Sigmoid colon (tissue), 7 donors: ENCODE measurements around the gene MSANTD1. TPM values are rescaled to one million over a fixed set of nuclear protein-coding genes. Genes with fewer than 3 reads are reported as not detected.

ENCODE experiments used
- DNase-seq: peaks from one replicate; pipeline ENCODE4 v3.0.0-alpha.2; 2019
- H3K27ac ChIP-seq, 4 donors: fragments of 200-600 bp; sonication (generic); one replicate each; pipeline ENCODE4 v1.5.1; 2016 to 2019; ENCODE audit warnings: mild to moderate bottlenecking in 1 of 4
- H3K27me3 ChIP-seq, 3 donors: fragments of 200-600 bp; sonication (generic); one replicate each; pipeline ENCODE4 v1.5.1; 2019; ENCODE audit warnings: mild to moderate bottlenecking in 1 of 3
- H3K36me3 ChIP-seq, 4 donors: fragments of 200-600 bp; sonication (generic); one replicate each; pipeline ENCODE4 v1.5.1; 2016 to 2019
- H3K4me1 ChIP-seq, 4 donors: fragments of 200-600 bp; sonication (generic); one replicate each; pipeline ENCODE4 v1.5.1; 2017 to 2019
- H3K4me3 ChIP-seq, 4 donors: fragments of 200-600 bp; sonication (generic); one replicate each; pipeline ENCODE4 v1.5.1; 2017 to 2019; ENCODE audit warnings: mild to moderate bottlenecking in 2 of 4, moderate library complexity in 1 of 4
- H3K9me3 ChIP-seq, 4 donors: fragments of 200-600 bp in 3 of 4; sonication (generic) in 3 of 4; one replicate each; pipeline versions ENCODE4 v1.5.1 to v1.6.1; 2013 to 2019
- CTCF ChIP-seq, 4 experiments: fragments of 450-650 bp in 3 of 4; fragments of 200-600 bp in 1 of 4; IDR thresholded peaks; one replicate each; pipeline ENCODE4 v1.5.1; 2016 to 2019; ENCODE audit warnings: antibody characterized with exemption in 4 of 4, mild to moderate bottlenecking in 3 of 4, moderate library complexity in 2 of 4
- EP300 ChIP-seq, 4 donors: sonication (generic); formaldehyde crosslinking; IDR thresholded peaks; one replicate each; pipeline ENCODE4 v1.6.1; 2017; ENCODE audit warnings: antibody characterized with exemption in 4 of 4
- POLR2A ChIP-seq, 2 donors: fragments of 450-650 bp; IDR thresholded peaks; one replicate each; pipeline ENCODE4 v1.6.1; 2016; ENCODE audit warnings: antibody characterized with exemption in 2 of 2, mild to moderate bottlenecking in 2 of 2, moderate library complexity in 2 of 2
- POLR2AphosphoS5 ChIP-seq, 4 donors: sonication (generic); formaldehyde crosslinking; IDR thresholded peaks; one replicate each; pipeline ENCODE4 v1.6.1; 2017; ENCODE audit warnings: antibody characterized with exemption in 4 of 4
- WGBS, 2 donors: extraction: QIAGEN DNeasy Blood & Tissue Kit; methylation state at CpG; one replicate each; pipeline ENCODE4 v1.1.7; 2013; 5-methylcytosine and 5-hydroxymethylcytosine counted together
- intact Hi-C: fragments of 100-400 bp; cut with DNase I; formaldehyde crosslinking; loops from one replicate; pipeline ENCODE4 v1.15.1; 2023
- polyA plus RNA-seq, 3 donors: library from polyadenylated mRNA; stranded (reverse); fragments of 200-250 nt; gene quantifications; one replicate each; pipeline ENCODE4 v1.2.3, GENCODE V29; 2013
- total RNA-seq, 4 donors: library from RNA; depleted of rRNA; stranded (reverse); fragments of >200 nt; gene quantifications; one replicate each; pipeline ENCODE4 v1.1.0, GENCODE V29; 2016
- donor health status: healthy with polysubstance abuse.
- donor health status: Bipolar disorder and iron deficiency.
- donor health status: healthy.

The MSANTD1 gene
- total and polyA plus RNA-seq, 7 donors: under 0.01 to 1.2 (median 0.40) TPM; not detected in 1

- no peaks in the 10 kb centered on the region for H3K36me3 ChIP-seq
- no peak for TF ChIP-seq CTCF (IDR thresholded peaks at IDR 0.05)
- TF ChIP-seq POLR2AphosphoS5 (IDR thresholded peaks at IDR 0.05): no peak
- no peak for TF ChIP-seq POLR2A (IDR thresholded peaks at IDR 0.05)
- TF ChIP-seq EP300 (IDR thresholded peaks at IDR 0.05): no peak
- intact Hi-C loops: no loop called here
- 67 to 75% methylated on average over 32 of the region's 32 CpGs for WGBS, 2 donors
- no peak for DNase-seq
- H3K4me1 ChIP-seq: peaks cover 0 to 10% (median 6%) of the 10 kb centered on the region in 4 donors
- H3K27ac ChIP-seq: no peak overlapping the region
- no peaks in the 10 kb centered on the region for H3K9me3 ChIP-seq
- peaks cover 0 to 39% (median 21%) of the 10 kb centered on the region in 3 donors for H3K27me3 ChIP-seq
- H3K4me3 ChIP-seq: no peak overlapping the region
Measured at GRCh38 chr4:3286335-3287175, 37.6 kb downstream of the MSANTD1 start.

- DNase-seq: no peak
- Histone ChIP-seq H3K27me3 (peaks cover 0 to 39% (median 21%) of the 10 kb centered on the region in 3 donors), H3K4me3 (no peak overlapping the region), H3K4me1 (peaks cover 0 to 13% (median 9%) of the 10 kb centered on the region in 4 donors), H3K9me3 (no peaks in the 10 kb centered on the region), H3K27ac (no peak overlapping the region), H3K36me3 (no peaks in the 10 kb centered on the region)
- intact Hi-C loops: no loop called here
- WGBS, 2 donors: 64 to 71% methylated on average over 14 of the region's 14 CpGs
- TF ChIP-seq EP300 (IDR thresholded peaks at IDR 0.05) (no peak), CTCF (IDR thresholded peaks at IDR 0.05) (no peak), POLR2AphosphoS5 (IDR thresholded peaks at IDR 0.05) (no peak), POLR2A (IDR thresholded peaks at IDR 0.05) (no peak)
Measured at GRCh38 chr4:3287271-3287971, 38.5 kb downstream of the MSANTD1 start.

- Histone ChIP-seq H3K4me3 (no peak overlapping the region), H3K9me3 (no peaks in the 10 kb centered on the region), H3K27me3 (peaks cover 0 to 39% (median 21%) of the 10 kb centered on the region in 3 donors), H3K27ac (no peak overlapping the region), H3K36me3 (no peaks in the 10 kb centered on the region), H3K4me1 (peaks cover 0 to 13% (median 9%) of the 10 kb centered on the region in 4 donors)
- intact Hi-C loops: no loop called here
- TF ChIP-seq EP300 (IDR thresholded peaks at IDR 0.05) (no peak), POLR2A (IDR thresholded peaks at IDR 0.05) (no peak), POLR2AphosphoS5 (IDR thresholded peaks at IDR 0.05) (no peak), CTCF (IDR thresholded peaks at IDR 0.05) (no peak)
- WGBS, 2 donors: 86 to 90% methylated on average over 24 of the region's 24 CpGs
- DNase-seq: peak; percentile 66
Measured at GRCh38 chr4:3287972-3288570, 39.1 kb downstream of the MSANTD1 start.

GRCh38 chr4:3288571-3289094 lies 39.7 kb downstream of the MSANTD1 start:
- H3K9me3 ChIP-seq: no peaks in the 10 kb centered on the region
- H3K27me3 ChIP-seq: peaks cover 0 to 35% (median 21%) of the 10 kb centered on the region in 3 donors
- WGBS, 2 donors: 68 to 80% methylated on average over 11 of the region's 11 CpGs
- no peak overlapping the region for H3K4me3 ChIP-seq
- intact Hi-C loops: no loop called here
- no peaks in the 10 kb centered on the region for H3K36me3 ChIP-seq
- TF ChIP-seq EP300 (IDR thresholded peaks at IDR 0.05) (no peak), CTCF (IDR thresholded peaks at IDR 0.05) (no peak), POLR2AphosphoS5 (IDR thresholded peaks at IDR 0.05) (no peak), POLR2A (IDR thresholded peaks at IDR 0.05) (no peak)
- no peak overlapping the region for H3K27ac ChIP-seq
- no peak for DNase-seq
- H3K4me1 ChIP-seq: peaks cover 0 to 15% (median 11%) of the 10 kb centered on the region in 4 donors
